ENCODE measurements around the gene MIB2. TPM values are rescaled to one million over a fixed set of nuclear protein-coding genes. Genes with fewer than 3 reads are reported as not detected.
A peak's percentile ranks its signal among the peaks of the same experiment; 100 is the strongest.

Gene MIB2
- total and polyA plus RNA-seq, 2 donors (not counting 1 experiment from before 2014, with no cell fraction given) = 94.0 to 95.9 TPM

DNA sequence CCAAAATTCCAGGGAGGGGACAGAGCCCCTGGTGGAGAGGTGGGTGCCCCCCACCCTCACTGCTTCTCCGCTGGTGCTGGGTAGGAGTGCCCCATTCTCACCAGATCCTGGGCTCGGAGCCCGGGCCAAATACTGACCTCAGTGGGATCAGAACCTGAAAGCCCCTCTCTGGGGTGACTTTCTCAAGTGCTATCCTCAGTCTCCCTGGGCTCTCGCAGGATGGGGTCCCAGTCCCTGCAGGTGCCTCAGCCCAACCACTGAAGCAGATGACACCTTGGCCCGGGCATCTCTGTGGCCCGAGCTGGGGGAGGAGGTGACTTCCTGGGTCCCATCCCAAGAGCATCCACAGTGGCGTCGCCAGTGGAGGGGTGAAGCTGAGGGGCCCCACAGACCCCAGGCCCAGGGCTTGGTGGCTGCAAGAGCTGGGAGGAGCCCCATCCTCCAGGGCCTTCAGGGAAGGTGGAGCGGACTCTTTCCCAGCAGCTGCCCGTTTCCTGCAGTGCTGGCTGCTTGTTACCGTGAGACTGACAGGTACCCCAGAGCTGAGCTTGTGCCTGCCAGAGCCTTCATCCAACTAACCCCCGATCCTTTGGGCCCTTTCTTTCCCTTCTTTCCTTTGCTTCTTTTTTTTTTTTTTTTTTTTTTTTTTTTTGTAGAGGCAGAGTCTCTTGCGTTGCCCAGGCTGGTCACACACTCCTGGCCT is 11.5 kb upstream of the MIB2 start:
- peaks cover 31% of the 10 kb centered on the region for H3K4me1 Mint-ChIP-seq
- no peak overlapping the region for H3K4me3 Mint-ChIP-seq
- peak; percentile 10 for DNase-seq
- Histone ChIP-seq H2AFZ (ENCODE audit: insufficient read depth, low read depth, low read length, poor library complexity, severe bottlenecking) (no peak overlapping the region), H3K9me3 (ENCODE audit: control extremely low read depth in 1 of 3, control insufficient read depth in 2 of 3, insufficient read depth in 1 of 3, low read length in 2 of 3) (no peaks in the 10 kb centered on the region), H3K4me1 (ENCODE audit: control insufficient read depth in 2 of 2, insufficient read depth in 2 of 2, low read length in 2 of 2) (peaks cover 27 to 37% of the 10 kb centered on the region in 2 donors), H3K36me3 (replicated peaks in 1 of 2; ENCODE audit: control extremely low read depth in 1 of 2, control insufficient read depth in 1 of 2, extremely low read depth in 1 of 2, insufficient read depth in 2 of 2, low read length in 1 of 2) (no peaks in the 10 kb centered on the region), H4K20me1 (ENCODE audit: control insufficient read depth, insufficient read depth, low read length, poor library complexity, severe bottlenecking) (no peaks in the 10 kb centered on the region), H3K27me3 (replicated peaks in 1 of 4; ENCODE audit: control extremely low read depth in 1 of 4, control insufficient read depth in 3 of 4, insufficient read depth in 4 of 4, low read length in 3 of 4) (peaks cover 0 to 17% (median 3%) of the 10 kb centered on the region in 4 experiments), H3K9ac (ENCODE audit: low read length) (no peak overlapping the region), H3K4me2 (replicated peaks; ENCODE audit: low read depth, low read length, poor library complexity, severe bottlenecking) (no peak overlapping the region), H3K4me3 (ENCODE audit: control extremely low read depth in 1 of 5, extremely low read depth in 1 of 5, insufficient read depth in 1 of 5, low read depth in 2 of 5, low read length in 4 of 5) (no peak overlapping the region), H3K27ac (ENCODE audit: low read length in 2 of 2) (no peak overlapping the region), H3K79me2 (ENCODE audit: control insufficient read depth, insufficient read depth, low read length) (no peaks in the 10 kb centered on the region)
- no peaks in the 10 kb centered on the region for H3K9me3 Mint-ChIP-seq (ENCODE audit: insufficient read depth)
- no peak for TF ChIP-seq EZH2 (IDR thresholded peaks at IDR 0.05; ENCODE audit: borderline replicate concordance, insufficient read depth, low read depth, low read length, poor library complexity, severe bottlenecking)
- TF ChIP-seq, protein P1, sequence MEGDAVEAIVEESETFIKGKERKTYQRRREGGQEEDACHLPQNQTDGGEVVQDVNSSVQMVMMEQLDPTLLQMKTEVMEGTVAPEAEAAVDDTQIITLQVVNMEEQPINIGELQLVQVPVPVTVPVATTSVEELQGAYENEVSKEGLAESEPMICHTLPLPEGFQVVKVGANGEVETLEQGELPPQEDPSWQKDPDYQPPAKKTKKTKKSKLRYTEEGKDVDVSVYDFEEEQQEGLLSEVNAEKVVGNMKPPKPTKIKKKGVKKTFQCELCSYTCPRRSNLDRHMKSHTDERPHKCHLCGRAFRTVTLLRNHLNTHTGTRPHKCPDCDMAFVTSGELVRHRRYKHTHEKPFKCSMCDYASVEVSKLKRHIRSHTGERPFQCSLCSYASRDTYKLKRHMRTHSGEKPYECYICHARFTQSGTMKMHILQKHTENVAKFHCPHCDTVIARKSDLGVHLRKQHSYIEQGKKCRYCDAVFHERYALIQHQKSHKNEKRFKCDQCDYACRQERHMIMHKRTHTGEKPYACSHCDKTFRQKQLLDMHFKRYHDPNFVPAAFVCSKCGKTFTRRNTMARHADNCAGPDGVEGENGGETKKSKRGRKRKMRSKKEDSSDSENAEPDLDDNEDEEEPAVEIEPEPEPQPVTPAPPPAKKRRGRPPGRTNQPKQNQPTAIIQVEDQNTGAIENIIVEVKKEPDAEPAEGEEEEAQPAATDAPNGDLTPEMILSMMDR (IDR thresholded peaks at IDR 0.05) = no peak
- POLR2A ChIA-PET = interaction anchor here (0.5 to 0.8 kb wide), 2 partner anchors 11 to 20 kb away, joined by 3 to 10 read pairs; partner anchors contain the start of gene MIB2
- intact Hi-C loops (cut with micrococcal nuclease) = no loop called here
- CTCF ChIA-PET = no interaction called here
- 85% methylated on average over 10 of the region's 13 CpGs for WGBS (ENCODE audit: insufficient coverage)
- ATAC-seq (ENCODE audit: low read depth) = no peak
- peaks cover 3% of the 10 kb centered on the region for H3K27me3 Mint-ChIP-seq
- H3K27ac Mint-ChIP-seq = no peak overlapping the region

GRCh38 chr1:1604374-1605033 is 10.8 kb upstream of the MIB2 start:
- Histone ChIP-seq H3K9ac (ENCODE audit: low read length) (no peak overlapping the region), H3K4me1 (ENCODE audit: control insufficient read depth in 2 of 2, insufficient read depth in 2 of 2, low read length in 2 of 2) (peaks cover 24 to 34% of the 10 kb centered on the region in 2 donors), H3K27me3 (replicated peaks in 1 of 4; ENCODE audit: control extremely low read depth in 1 of 4, control insufficient read depth in 3 of 4, insufficient read depth in 4 of 4, low read length in 3 of 4) (peaks cover 0 to 12% (median 2%) of the 10 kb centered on the region in 4 experiments), H3K36me3 (replicated peaks in 1 of 2; ENCODE audit: control extremely low read depth in 1 of 2, control insufficient read depth in 1 of 2, extremely low read depth in 1 of 2, insufficient read depth in 2 of 2, low read length in 1 of 2) (no peaks in the 10 kb centered on the region), H3K27ac (ENCODE audit: low read length in 2 of 2) (no peak overlapping the region), H3K9me3 (ENCODE audit: control extremely low read depth in 1 of 3, control insufficient read depth in 2 of 3, insufficient read depth in 1 of 3, low read length in 2 of 3) (no peaks in the 10 kb centered on the region), H4K20me1 (ENCODE audit: control insufficient read depth, insufficient read depth, low read length, poor library complexity, severe bottlenecking) (no peaks in the 10 kb centered on the region), H2AFZ (ENCODE audit: insufficient read depth, low read depth, low read length, poor library complexity, severe bottlenecking) (no peak overlapping the region), H3K79me2 (ENCODE audit: control insufficient read depth, insufficient read depth, low read length) (no peaks in the 10 kb centered on the region), H3K4me2 (replicated peaks; ENCODE audit: low read depth, low read length, poor library complexity, severe bottlenecking) (no peak overlapping the region), H3K4me3 (ENCODE audit: control extremely low read depth in 1 of 5, extremely low read depth in 1 of 5, insufficient read depth in 1 of 5, low read depth in 2 of 5, low read length in 4 of 5) (no peak overlapping the region)
- H3K27ac Mint-ChIP-seq = peak overlapping the region; percentile 78
- ChIA-PET POLR2A (interaction anchor here (0.8 kb wide), 1 partner anchor 11 kb away, joined by 10 read pairs; the partner anchor contains the start of gene MIB2), CTCF (no interaction called here)
- no peak for DNase-seq
- intact Hi-C loops (cut with micrococcal nuclease) = no loop called here
- peaks cover 28% of the 10 kb centered on the region for H3K4me1 Mint-ChIP-seq
- H3K4me3 Mint-ChIP-seq = no peak overlapping the region
- ATAC-seq (ENCODE audit: low read depth) = no peak
- no peaks in the 10 kb centered on the region for H3K27me3 Mint-ChIP-seq
- no peak for TF ChIP-seq EZH2 (IDR thresholded peaks at IDR 0.05; ENCODE audit: borderline replicate concordance, insufficient read depth, low read depth, low read length, poor library complexity, severe bottlenecking)
- TF ChIP-seq, protein P1 (IDR thresholded peaks at IDR 0.05) = no peak
- no peaks in the 10 kb centered on the region for H3K9me3 Mint-ChIP-seq (ENCODE audit: insufficient read depth)
- 90% methylated on average over 15 of the region's 15 CpGs for WGBS (ENCODE audit: insufficient coverage)

Data from B cell (primary cell).